DND-41 (cell line): ENCODE measurements around the gene STEAP1B.
"Not testable (repeated sequence)": the region's sequence is repeated elsewhere in the genome, so short reads cannot be mapped to it uniquely, and the experiment has no call there.

Experiments
- ATAC-seq: fragments of 200-7000 bp; cut with Tn5 transposase; 3 replicates; pipeline ENCODE4 v1.9.1; 2021; ENCODE audit warnings: low read depth; ENCODE audit not compliant: insufficient read depth
- DNase-seq: peaks from one replicate; pipeline ENCODE4 v3.0.0-alpha.2; 2020
- H2AFZ ChIP-seq: 2 replicates; pipeline ENCODE4 v1.6.0; 2012; ENCODE audit warnings: low read depth, low read length
- H3K27ac ChIP-seq: 2 replicates; pipeline ENCODE4 v1.5.1; 2012; ENCODE audit warnings: low read length, inconsistent platforms
- H3K27me3 ChIP-seq: fragments of 200-600 bp; sonication (generic); 2 replicates; pipeline ENCODE4 v1.6.0; 2012; ENCODE audit warnings: low read length, mild to moderate bottlenecking, inconsistent platforms; ENCODE audit not compliant: insufficient read depth, poor library complexity
- H3K36me3 ChIP-seq: 2 replicates; pipeline ENCODE4 v1.5.1; 2012; ENCODE audit warnings: low read length, inconsistent platforms; ENCODE audit not compliant: insufficient read depth
- H3K4me1 ChIP-seq: 2 replicates; pipeline ENCODE4 v1.5.1; 2012; ENCODE audit warnings: mild to moderate bottlenecking, low read length; ENCODE audit not compliant: insufficient read depth
- H3K4me2 ChIP-seq: 2 replicates; pipeline ENCODE4 v1.6.0; 2012; ENCODE audit warnings: mild to moderate bottlenecking, moderate library complexity, low read length, inconsistent platforms; ENCODE audit not compliant: insufficient read depth
- H3K4me3 ChIP-seq, 2 experiments: fragments of 200-600 bp in 1 of 2; shearing (Covaris generic) in 1 of 2; 2 replicates each; pipeline ENCODE4 v1.5.1; 2012 to 2016; ENCODE audit warnings: inconsistent platforms in 2 of 2, low read length in 2 of 2, mild to moderate bottlenecking in 2 of 2, low read depth in 1 of 2, moderate library complexity in 1 of 2
- H3K79me2 ChIP-seq: 2 replicates; pipeline ENCODE4 v1.6.0; 2012; ENCODE audit warnings: low read length, inconsistent platforms; ENCODE audit not compliant: insufficient read depth
- H3K9ac ChIP-seq: 2 replicates; pipeline ENCODE4 v1.6.0; 2012; ENCODE audit warnings: low read depth, mild to moderate bottlenecking, inconsistent platforms, low read length, moderate library complexity
- H3K9me3 ChIP-seq: 2 replicates; pipeline ENCODE4 v1.5.1; 2012; ENCODE audit warnings: low read length, moderate library complexity, mild to moderate bottlenecking, inconsistent platforms; ENCODE audit not compliant: insufficient read depth, severe bottlenecking
- H4K20me1 ChIP-seq: 2 replicates; pipeline ENCODE4 v1.6.0; 2012; ENCODE audit warnings: low read length; ENCODE audit not compliant: insufficient read depth
- CTCF ChIP-seq: IDR thresholded peaks from 2 replicates; pipeline ENCODE4 v1.5.1; 2012; ENCODE audit warnings: borderline replicate concordance, low read length, moderate library complexity, mild to moderate bottlenecking; ENCODE audit not compliant: poor library complexity, severe bottlenecking; ENCODE audit errors: extremely low read depth
- EZH2 ChIP-seq: IDR thresholded peaks from 3 replicates; pipeline ENCODE4 v1.6.1; 2012; ENCODE audit warnings: borderline replicate concordance, low read depth, mild to moderate bottlenecking, moderate library complexity, low read length, inconsistent platforms; ENCODE audit not compliant: severe bottlenecking

The STEAP1B gene

DNA sequence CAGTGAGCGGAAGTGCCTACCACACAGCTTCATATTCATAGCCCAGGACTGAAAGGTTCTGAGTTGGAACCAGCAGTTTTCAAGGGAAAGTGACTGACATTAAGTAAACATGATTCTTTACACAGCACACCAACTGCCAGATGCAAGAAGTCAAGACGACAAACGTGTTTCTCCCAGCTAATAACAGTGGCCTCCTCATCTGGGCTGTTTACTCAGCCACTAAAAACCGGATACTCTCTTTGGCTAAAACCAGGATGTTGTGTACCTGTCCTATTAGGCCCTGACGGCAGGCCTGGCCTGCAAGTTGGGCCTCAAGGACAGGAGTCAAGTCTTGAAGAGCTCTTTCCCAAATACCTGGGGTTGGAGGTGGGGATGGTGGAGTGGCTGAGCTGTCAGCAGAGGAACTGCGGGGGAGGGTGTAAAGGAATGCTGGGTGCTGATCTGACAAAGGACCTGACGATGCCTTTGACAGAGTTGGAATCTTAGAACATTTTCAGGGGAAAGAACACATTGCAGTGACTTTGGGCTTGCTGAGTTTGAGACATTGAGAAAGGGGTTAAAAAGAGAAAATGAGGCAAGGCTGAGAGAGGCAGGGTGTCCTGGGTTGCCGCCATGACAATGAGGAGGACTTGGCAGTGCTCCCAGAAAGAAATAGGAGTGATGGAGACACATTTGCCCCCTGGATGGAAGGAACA, 57.7 kb downstream of the STEAP1B start:
- H3K4me3 ChIP-seq: no peak overlapping the region
- peaks cover 52% of the 10 kb centered on the region for H3K4me1 ChIP-seq
- peaks cover 9% of the 10 kb centered on the region for H3K9me3 ChIP-seq
- H3K9ac ChIP-seq: no peak overlapping the region
- H3K36me3 ChIP-seq: no peaks in the 10 kb centered on the region
- no peaks in the 10 kb centered on the region for H3K79me2 ChIP-seq
- DNase-seq: no peak
- ATAC-seq: no peak
- TF ChIP-seq CTCF: no peak
- TF ChIP-seq EZH2: no peak
- H3K4me2 ChIP-seq: no peak overlapping the region
- no peaks in the 10 kb centered on the region for H3K27me3 ChIP-seq
- no peak overlapping the region for H2AFZ ChIP-seq
- peak overlapping the region; percentile 48; the same call in 1 of the 2 replicates for H3K27ac ChIP-seq
- no peaks in the 10 kb centered on the region for H4K20me1 ChIP-seq

GRCh38 chr7:22441157-22441556, 58.8 kb downstream of the STEAP1B start:
- no peak overlapping the region for H3K4me3 ChIP-seq
- H3K79me2 ChIP-seq: no peaks in the 10 kb centered on the region
- H4K20me1 ChIP-seq: no peaks in the 10 kb centered on the region
- ATAC-seq (no peak), DNase-seq (no peak)
- no peak overlapping the region for H3K27ac ChIP-seq
- H3K9me3 ChIP-seq: peaks cover 9% of the 10 kb centered on the region
- H3K9ac ChIP-seq: no peak overlapping the region
- TF ChIP-seq CTCF (no peak), EZH2 (no peak)
- H2AFZ ChIP-seq: no peak overlapping the region
- H3K4me2 ChIP-seq: no peak overlapping the region
- H3K4me1 ChIP-seq: peaks cover 41% of the 10 kb centered on the region
- no peaks in the 10 kb centered on the region for H3K36me3 ChIP-seq
- H3K27me3 ChIP-seq: no peaks in the 10 kb centered on the region

DNA sequence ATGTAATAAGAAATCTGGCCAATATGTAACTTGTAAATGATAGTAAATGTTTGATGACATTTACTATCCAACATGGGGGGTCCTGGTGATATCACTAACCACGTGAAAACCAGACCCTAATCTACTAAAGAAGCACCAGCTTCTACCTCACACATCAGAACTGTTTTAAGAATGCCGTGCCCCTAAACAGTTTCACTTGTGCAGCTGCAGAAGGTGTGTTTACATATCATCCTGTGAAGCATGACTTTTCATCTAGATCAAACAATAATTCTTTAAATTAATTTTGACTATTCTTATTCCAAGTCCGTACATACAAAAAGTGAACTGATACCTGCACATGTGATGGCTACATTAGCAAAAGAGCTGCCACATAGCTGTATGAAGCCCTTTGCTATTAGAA, 61.0 kb downstream of the STEAP1B start:
- H3K79me2 ChIP-seq: no peaks in the 10 kb centered on the region
- no peak overlapping the region for H3K9ac ChIP-seq
- no peaks in the 10 kb centered on the region for H3K27me3 ChIP-seq
- TF ChIP-seq CTCF (no peak), EZH2 (no peak)
- H3K9me3 ChIP-seq: peaks cover 9% of the 10 kb centered on the region
- DNase-seq (no peak), ATAC-seq (no peak)
- no peak overlapping the region for H2AFZ ChIP-seq
- no peak overlapping the region for H3K4me2 ChIP-seq
- H3K4me1 ChIP-seq: peaks cover 19% of the 10 kb centered on the region
- no peaks in the 10 kb centered on the region for H3K36me3 ChIP-seq
- H4K20me1 ChIP-seq: no peaks in the 10 kb centered on the region
- H3K27ac ChIP-seq: no peak overlapping the region
- no peak overlapping the region for H3K4me3 ChIP-seq

DNA sequence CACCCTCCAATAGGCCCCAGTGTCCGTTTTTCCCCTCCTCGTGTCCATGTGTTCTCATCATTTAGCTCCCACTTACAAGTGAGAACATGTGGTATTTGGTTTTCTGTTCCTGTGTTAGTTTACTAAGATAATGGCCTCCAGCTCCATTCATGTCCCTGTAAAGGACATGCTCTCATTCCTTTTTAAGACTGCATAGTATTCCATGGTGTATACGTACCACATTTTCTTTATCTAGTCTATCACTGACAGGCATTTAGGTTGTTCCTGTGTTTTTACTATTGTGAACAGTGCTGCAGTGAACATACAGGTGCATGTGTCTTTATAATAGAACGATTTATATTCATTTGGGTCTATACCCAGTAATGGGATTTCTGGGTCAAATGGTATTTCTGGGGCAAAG, 63.4 kb downstream of the STEAP1B start:
- H3K4me1 ChIP-seq: not testable (repeated sequence)

More for the DNA sequence above, 63.4 kb downstream of the STEAP1B start:
- H3K27me3 ChIP-seq, H3K9me3 ChIP-seq, H2AFZ ChIP-seq, DNase-seq, ATAC-seq, H4K20me1 ChIP-seq, H3K36me3 ChIP-seq, H3K27ac ChIP-seq, H3K79me2 ChIP-seq, H3K4me2 ChIP-seq, H3K9ac ChIP-seq, H3K4me3 ChIP-seq: not testable (repeated sequence)
